Prostate gland (tissue), 2 donors: ENCODE results near the gene UCN. TPM values are rescaled to one million over a fixed set of nuclear protein-coding genes. Genes with fewer than 3 reads are reported as not detected.
"Not testable (repeated sequence)": the region's sequence is repeated elsewhere in the genome, so short reads cannot be mapped to it uniquely, and the experiment has no call there.

Experiments used
- DNase-seq: peaks from one replicate; pipeline ENCODE4 v3.0.0-alpha.2; 2019; ENCODE audit warnings: low spot score
- H3K27ac ChIP-seq, 2 donors: fragments of 200-600 bp; sonication (generic); 2 replicates each; pipeline ENCODE4 v1.5.1; 2017 to 2019
- H3K27me3 ChIP-seq: fragments of 200-600 bp; sonication (generic); replicated peaks from 2 replicates; pipeline ENCODE4 v1.5.1; 2019; ENCODE audit not compliant: insufficient read depth
- H3K36me3 ChIP-seq, 2 donors: fragments of 200-600 bp; sonication (generic); 1 replicate in 1 of 2; 2 replicates in 1 of 2; pipeline versions ENCODE4 v1.5.1 to v1.8.1; 2017 to 2019
- H3K4me1 ChIP-seq: fragments of 200-600 bp; sonication (generic); replicated peaks from 2 replicates; pipeline ENCODE4 v1.5.1; 2019
- H3K4me3 ChIP-seq, 2 donors: fragments of 200-600 bp; sonication (generic); 2 replicates each; pipeline ENCODE4 v1.5.1; 2017 to 2019
- H3K9me3 ChIP-seq: fragments of 200-600 bp; sonication (generic); 2 replicates; pipeline ENCODE4 v1.5.1; 2017
- POLR2A ChIP-seq: fragments of 450-650 bp; IDR thresholded peaks from one replicate; pipeline ENCODE4 v1.6.1; 2016; ENCODE audit warnings: antibody characterized with exemption, mild to moderate bottlenecking
- POLR2AphosphoS5 ChIP-seq: sonication (generic); formaldehyde crosslinking; IDR thresholded peaks from one replicate; pipeline ENCODE4 v1.6.1; 2017; ENCODE audit warnings: antibody characterized with exemption
- WGBS: methylation state at CpG from one replicate; pipeline ENCODE4 v1.1.5; 2018; 5-methylcytosine and 5-hydroxymethylcytosine counted together
- intact Hi-C: fragments of 100-400 bp; cut with DNase I; formaldehyde crosslinking; loops from one replicate; pipeline ENCODE4 v1.14.2; 2022
- total RNA-seq, 2 donors: library from RNA; depleted of rRNA; stranded (reverse); fragments of >200 nt; gene quantifications; one replicate each; pipeline ENCODE4 v1.1.0, GENCODE V29; 2016
- TF ChIP-seq, protein P1 (sequence below), 4 experiments: fragments of 200-600 bp in 2 of 4; fragments of 450-650 bp in 2 of 4; sonication (generic) in 2 of 4; IDR thresholded peaks; 1 replicate in 3 of 4; 2 replicates in 1 of 4; pipeline ENCODE4 v1.5.1; 2016 to 2019; ENCODE audit warnings: antibody characterized with exemption in 4 of 4, mild to moderate bottlenecking in 2 of 4, moderate library complexity in 2 of 4

UCN gene
- total RNA-seq, 2 donors from 2014 or later = 4.2 to 11.2 TPM

GRCh38 chr2:27280826-27281225 lies 27.4 kb downstream of the UCN start:
- Histone ChIP-seq H3K9me3 (no peaks in the 10 kb centered on the region), H3K36me3 (no peaks in the 10 kb centered on the region), H3K4me1 (no peaks in the 10 kb centered on the region), H3K4me3 (no peak overlapping the region), H3K27ac (no peak overlapping the region), H3K27me3 (no peaks in the 10 kb centered on the region)
- no peak for DNase-seq
- TF ChIP-seq POLR2AphosphoS5 (no peak), POLR2A (no peak)
- TF ChIP-seq, protein P1, sequence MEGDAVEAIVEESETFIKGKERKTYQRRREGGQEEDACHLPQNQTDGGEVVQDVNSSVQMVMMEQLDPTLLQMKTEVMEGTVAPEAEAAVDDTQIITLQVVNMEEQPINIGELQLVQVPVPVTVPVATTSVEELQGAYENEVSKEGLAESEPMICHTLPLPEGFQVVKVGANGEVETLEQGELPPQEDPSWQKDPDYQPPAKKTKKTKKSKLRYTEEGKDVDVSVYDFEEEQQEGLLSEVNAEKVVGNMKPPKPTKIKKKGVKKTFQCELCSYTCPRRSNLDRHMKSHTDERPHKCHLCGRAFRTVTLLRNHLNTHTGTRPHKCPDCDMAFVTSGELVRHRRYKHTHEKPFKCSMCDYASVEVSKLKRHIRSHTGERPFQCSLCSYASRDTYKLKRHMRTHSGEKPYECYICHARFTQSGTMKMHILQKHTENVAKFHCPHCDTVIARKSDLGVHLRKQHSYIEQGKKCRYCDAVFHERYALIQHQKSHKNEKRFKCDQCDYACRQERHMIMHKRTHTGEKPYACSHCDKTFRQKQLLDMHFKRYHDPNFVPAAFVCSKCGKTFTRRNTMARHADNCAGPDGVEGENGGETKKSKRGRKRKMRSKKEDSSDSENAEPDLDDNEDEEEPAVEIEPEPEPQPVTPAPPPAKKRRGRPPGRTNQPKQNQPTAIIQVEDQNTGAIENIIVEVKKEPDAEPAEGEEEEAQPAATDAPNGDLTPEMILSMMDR (IDR thresholded peaks at IDR 0.05) = no peak
- WGBS = 78% methylated on average over 3 of the region's 3 CpGs
- intact Hi-C loops = loop anchor here (5.0 to 10.0 kb wide), 2 partner anchors 184 to 316 kb away; no protein-coding TSS in a partner anchor

- Histone ChIP-seq H3K36me3 (no peaks in the 10 kb centered on the region), H3K9me3 (no peaks in the 10 kb centered on the region), H3K4me1 (no peaks in the 10 kb centered on the region), H3K27ac (no peak overlapping the region), H3K27me3 (no peaks in the 10 kb centered on the region), H3K4me3 (no peak overlapping the region)
- WGBS = 61% methylated on average over 1 of the region's 1 CpG
- no peak for DNase-seq
- no peak for TF ChIP-seq POLR2A
- no peak for TF ChIP-seq POLR2AphosphoS5
- TF ChIP-seq, protein P1 (IDR thresholded peaks at IDR 0.05) = no peak
- intact Hi-C loops = no loop called here
These were observed 30.2 kb downstream of the UCN start for GRCh38 chr2:27278010-27278409.

DNA sequence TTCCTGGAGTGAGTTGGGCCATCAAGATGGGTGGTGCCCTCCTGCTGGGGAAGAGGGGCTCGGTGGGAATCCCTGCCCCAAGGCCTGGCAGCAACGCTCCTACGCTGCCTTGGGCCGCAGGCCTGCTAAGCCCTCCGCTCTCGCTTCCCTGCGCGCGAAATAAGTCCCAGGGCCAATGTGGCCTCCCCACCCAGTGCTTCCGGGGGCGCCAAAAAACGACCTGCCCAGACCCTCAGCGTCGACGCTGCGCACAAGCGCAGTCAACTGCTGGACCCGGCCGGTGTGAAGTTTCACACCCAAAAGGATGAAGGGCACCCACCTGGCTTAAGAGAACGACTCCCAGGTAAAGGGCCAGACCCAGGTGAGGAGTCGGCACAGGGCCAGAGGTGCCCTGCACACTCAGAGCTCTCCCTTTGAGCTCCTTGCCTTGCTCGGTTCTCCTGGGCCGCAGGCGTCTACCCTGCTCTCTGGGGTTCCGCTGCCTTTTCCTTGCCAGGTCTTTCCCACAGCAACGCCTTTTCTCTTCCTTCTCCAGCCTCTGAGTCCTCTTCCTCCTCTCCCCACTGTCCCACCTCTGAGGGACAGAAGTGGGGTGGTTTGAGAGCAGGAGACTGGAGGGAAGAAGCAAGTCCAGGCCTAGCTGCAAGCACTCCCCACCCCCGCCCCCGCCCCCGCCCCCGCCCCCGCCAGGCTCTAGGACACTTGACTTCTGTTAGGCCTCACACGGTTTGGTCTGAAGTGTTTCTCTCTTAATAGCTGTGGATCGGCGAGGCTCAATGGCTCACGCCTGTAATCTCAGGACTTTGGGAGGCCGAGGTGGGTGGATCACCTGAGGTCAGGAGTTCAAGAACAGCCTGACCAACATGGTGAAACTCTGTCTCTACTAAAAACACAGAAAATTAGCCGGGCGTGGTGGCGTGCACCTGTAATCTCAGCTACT lies 32.8 kb downstream of the UCN start, which contains the start of gene DNAJC5G:
Gene DNAJC5G, plus strand, starts transcription at position 223 of the 940 bp plus-strand sequence. CDS start 1,296 bp downstream, outside the sequence.
- intact Hi-C loops = no loop called here
- Histone ChIP-seq H3K27me3 (no peaks in the 10 kb centered on the region), H3K9me3 (no peaks in the 10 kb centered on the region), H3K4me3 (no peak within 1 kb of the TSS), H3K27ac (no peak within 1 kb of the TSS), H3K4me1 (no peaks in the 10 kb centered on the region), H3K36me3 (no peaks in the 10 kb centered on the region)
- no peak for DNase-seq
- WGBS = 84% methylated on average over 39 of the region's 39 CpGs
- TF ChIP-seq POLR2A (no peak), POLR2AphosphoS5 (no peak)
- TF ChIP-seq, protein P1 (IDR thresholded peaks at IDR 0.05) = no peak

DNA sequence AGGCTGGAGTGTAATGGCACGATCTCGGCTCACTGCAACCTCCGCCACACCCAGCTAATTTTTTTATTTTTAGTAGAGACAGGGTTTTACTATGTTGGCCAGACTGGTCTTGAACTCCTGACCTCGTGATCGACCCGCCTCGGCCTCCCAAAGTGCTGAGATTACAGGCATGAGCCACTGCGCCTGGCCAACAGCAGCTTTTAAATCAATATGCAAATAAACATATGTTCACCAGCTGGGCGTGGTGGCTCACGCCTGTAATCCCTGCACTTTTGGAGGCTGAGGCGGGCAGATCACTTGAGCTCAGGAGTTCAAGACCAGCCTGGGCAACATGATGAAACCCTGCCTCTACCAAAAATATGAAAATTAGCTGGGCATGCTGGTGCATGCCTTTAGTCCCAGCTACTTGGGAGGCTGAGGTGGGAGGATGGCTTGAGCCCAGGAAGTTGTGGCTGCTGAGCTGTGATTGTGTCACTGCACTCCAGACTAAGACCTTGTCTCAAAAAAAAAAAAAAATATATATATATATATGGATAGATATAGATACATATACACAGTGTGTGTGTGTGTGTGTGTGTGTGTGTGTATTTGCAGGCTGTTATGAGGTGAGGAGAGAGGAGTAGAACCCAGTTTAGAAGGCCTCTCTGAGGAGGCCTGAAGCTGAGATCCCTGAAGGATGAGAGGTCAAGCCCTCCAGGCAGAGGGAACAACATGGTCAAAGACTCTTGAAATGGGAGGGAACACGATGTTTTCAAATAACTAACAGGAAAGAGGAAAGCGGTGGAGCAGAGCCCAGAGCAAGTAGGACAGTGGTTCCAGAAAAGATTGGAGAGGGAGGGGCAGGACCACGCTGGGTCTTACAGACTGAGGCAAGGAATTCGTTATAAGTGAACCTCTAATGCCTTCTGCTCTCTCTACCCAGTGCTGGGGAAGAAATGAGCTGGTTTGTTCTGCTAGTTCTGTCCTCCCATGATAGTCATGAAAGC lies 35.4 kb downstream of the UCN start:
- H3K36me3 ChIP-seq, intact Hi-C loops, DNase-seq, H3K4me1 ChIP-seq, H3K4me3 ChIP-seq, H3K27ac ChIP-seq, H3K9me3 ChIP-seq, H3K27me3 ChIP-seq: not testable (repeated sequence)
- 79% methylated on average over 15 of the region's 15 CpGs for WGBS
